DND-41 (cell line): ENCODE results near the gene PRKCSH.

Experiments
- ATAC-seq: fragments of 200-7000 bp; cut with Tn5 transposase; 3 replicates; pipeline ENCODE4 v1.9.1; 2021; ENCODE audit warnings: low read depth; ENCODE audit not compliant: insufficient read depth
- DNase-seq: peaks from one replicate; pipeline ENCODE4 v3.0.0-alpha.2; 2020
- H2AFZ ChIP-seq: 2 replicates; pipeline ENCODE4 v1.6.0; 2012; ENCODE audit warnings: low read depth, low read length
- H3K27ac ChIP-seq: 2 replicates; pipeline ENCODE4 v1.5.1; 2012; ENCODE audit warnings: low read length, inconsistent platforms
- H3K27me3 ChIP-seq: fragments of 200-600 bp; sonication (generic); 2 replicates; pipeline ENCODE4 v1.6.0; 2012; ENCODE audit warnings: low read length, mild to moderate bottlenecking, inconsistent platforms; ENCODE audit not compliant: insufficient read depth, poor library complexity
- H3K36me3 ChIP-seq: 2 replicates; pipeline ENCODE4 v1.5.1; 2012; ENCODE audit warnings: low read length, inconsistent platforms; ENCODE audit not compliant: insufficient read depth
- H3K4me1 ChIP-seq: 2 replicates; pipeline ENCODE4 v1.5.1; 2012; ENCODE audit warnings: mild to moderate bottlenecking, low read length; ENCODE audit not compliant: insufficient read depth
- H3K4me2 ChIP-seq: 2 replicates; pipeline ENCODE4 v1.6.0; 2012; ENCODE audit warnings: mild to moderate bottlenecking, moderate library complexity, low read length, inconsistent platforms; ENCODE audit not compliant: insufficient read depth
- H3K4me3 ChIP-seq, 2 experiments: fragments of 200-600 bp in 1 of 2; shearing (Covaris generic) in 1 of 2; 2 replicates each; pipeline ENCODE4 v1.5.1; 2012 to 2016; ENCODE audit warnings: inconsistent platforms in 2 of 2, low read length in 2 of 2, mild to moderate bottlenecking in 2 of 2, low read depth in 1 of 2, moderate library complexity in 1 of 2
- H3K79me2 ChIP-seq: 2 replicates; pipeline ENCODE4 v1.6.0; 2012; ENCODE audit warnings: low read length, inconsistent platforms; ENCODE audit not compliant: insufficient read depth
- H3K9ac ChIP-seq: 2 replicates; pipeline ENCODE4 v1.6.0; 2012; ENCODE audit warnings: low read depth, mild to moderate bottlenecking, inconsistent platforms, low read length, moderate library complexity
- H3K9me3 ChIP-seq: 2 replicates; pipeline ENCODE4 v1.5.1; 2012; ENCODE audit warnings: low read length, moderate library complexity, mild to moderate bottlenecking, inconsistent platforms; ENCODE audit not compliant: insufficient read depth, severe bottlenecking
- H4K20me1 ChIP-seq: 2 replicates; pipeline ENCODE4 v1.6.0; 2012; ENCODE audit warnings: low read length; ENCODE audit not compliant: insufficient read depth
- EZH2 ChIP-seq: IDR thresholded peaks from 3 replicates; pipeline ENCODE4 v1.6.1; 2012; ENCODE audit warnings: borderline replicate concordance, low read depth, mild to moderate bottlenecking, moderate library complexity, low read length, inconsistent platforms; ENCODE audit not compliant: severe bottlenecking
- TF ChIP-seq, protein P1 (sequence below): IDR thresholded peaks from 2 replicates; pipeline ENCODE4 v1.5.1; 2012; ENCODE audit warnings: borderline replicate concordance, low read length, moderate library complexity, mild to moderate bottlenecking; ENCODE audit not compliant: poor library complexity, severe bottlenecking; ENCODE audit errors: extremely low read depth

Gene PRKCSH

DNA sequence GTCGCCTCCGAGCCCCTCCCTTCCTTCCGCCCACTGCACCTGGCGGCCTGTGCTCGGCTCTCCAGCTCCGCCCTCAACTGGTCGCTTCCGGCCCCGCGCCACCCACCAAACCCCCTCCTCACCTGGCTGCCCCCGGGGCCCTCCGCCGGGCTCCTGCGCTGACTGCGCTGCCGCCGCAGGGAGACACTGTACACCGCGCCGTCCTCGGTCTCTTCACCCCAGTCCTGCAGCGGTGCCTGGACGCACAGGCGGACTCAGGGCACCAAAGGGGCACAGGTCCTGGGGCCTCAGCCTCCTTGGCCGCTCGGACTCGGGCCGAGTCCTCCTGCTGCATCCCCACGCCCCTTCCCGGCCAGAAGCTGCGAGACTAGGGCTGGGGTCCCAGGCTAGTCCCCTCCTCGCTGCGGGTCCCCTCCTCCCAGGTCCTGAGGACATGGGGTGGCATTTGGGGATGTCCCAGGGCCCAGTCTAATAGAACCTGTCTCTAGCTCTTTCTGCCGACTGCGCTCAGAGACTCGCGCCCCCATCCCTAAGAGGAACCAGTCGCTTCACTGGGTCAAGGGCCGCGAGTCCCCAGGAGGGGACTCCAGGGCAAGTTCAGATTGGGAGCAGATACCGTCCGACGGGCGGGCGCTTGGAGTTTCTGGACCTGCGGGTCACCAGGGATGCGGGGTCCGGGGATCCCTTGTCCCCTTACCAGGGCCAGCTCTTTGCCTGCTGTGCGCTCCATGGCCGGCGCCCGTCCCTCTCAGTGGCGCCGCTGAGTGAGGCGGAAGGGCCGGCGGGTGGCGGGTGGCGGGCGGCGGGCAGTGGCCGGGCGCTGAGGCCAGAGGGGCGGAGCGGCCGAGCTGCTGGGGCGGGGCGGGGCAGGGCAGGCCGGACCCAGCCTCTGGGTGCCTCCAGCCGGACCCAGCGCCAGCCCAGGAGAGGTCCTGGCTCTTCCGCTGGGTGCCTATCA lies 16.6 kb upstream of the PRKCSH start, which contains the start of gene RGL3:
Gene RGL3 (minus strand): TSS at position 766 of the 958 bp plus-strand sequence. CDS start 36 bp downstream, at position 730.
- ATAC-seq = no peak
- H3K27ac ChIP-seq = no peak within 1 kb of the TSS
- no peaks in the 10 kb centered on the region for H3K79me2 ChIP-seq
- no peaks in the 10 kb centered on the region for H3K4me1 ChIP-seq
- no peak for DNase-seq
- no peak within 1 kb of the TSS for H3K9ac ChIP-seq
- no peaks in the 10 kb centered on the region for H4K20me1 ChIP-seq
- no peak for TF ChIP-seq EZH2
- TF ChIP-seq, protein P1, sequence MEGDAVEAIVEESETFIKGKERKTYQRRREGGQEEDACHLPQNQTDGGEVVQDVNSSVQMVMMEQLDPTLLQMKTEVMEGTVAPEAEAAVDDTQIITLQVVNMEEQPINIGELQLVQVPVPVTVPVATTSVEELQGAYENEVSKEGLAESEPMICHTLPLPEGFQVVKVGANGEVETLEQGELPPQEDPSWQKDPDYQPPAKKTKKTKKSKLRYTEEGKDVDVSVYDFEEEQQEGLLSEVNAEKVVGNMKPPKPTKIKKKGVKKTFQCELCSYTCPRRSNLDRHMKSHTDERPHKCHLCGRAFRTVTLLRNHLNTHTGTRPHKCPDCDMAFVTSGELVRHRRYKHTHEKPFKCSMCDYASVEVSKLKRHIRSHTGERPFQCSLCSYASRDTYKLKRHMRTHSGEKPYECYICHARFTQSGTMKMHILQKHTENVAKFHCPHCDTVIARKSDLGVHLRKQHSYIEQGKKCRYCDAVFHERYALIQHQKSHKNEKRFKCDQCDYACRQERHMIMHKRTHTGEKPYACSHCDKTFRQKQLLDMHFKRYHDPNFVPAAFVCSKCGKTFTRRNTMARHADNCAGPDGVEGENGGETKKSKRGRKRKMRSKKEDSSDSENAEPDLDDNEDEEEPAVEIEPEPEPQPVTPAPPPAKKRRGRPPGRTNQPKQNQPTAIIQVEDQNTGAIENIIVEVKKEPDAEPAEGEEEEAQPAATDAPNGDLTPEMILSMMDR = no peak
- no peaks in the 10 kb centered on the region for H3K9me3 ChIP-seq
- H3K4me3 ChIP-seq = no peak within 1 kb of the TSS
- no peak within 1 kb of the TSS for H3K4me2 ChIP-seq
- H2AFZ ChIP-seq = no peak within 1 kb of the TSS
- no peaks in the 10 kb centered on the region for H3K36me3 ChIP-seq
- H3K27me3 ChIP-seq = no peaks in the 10 kb centered on the region

DNA sequence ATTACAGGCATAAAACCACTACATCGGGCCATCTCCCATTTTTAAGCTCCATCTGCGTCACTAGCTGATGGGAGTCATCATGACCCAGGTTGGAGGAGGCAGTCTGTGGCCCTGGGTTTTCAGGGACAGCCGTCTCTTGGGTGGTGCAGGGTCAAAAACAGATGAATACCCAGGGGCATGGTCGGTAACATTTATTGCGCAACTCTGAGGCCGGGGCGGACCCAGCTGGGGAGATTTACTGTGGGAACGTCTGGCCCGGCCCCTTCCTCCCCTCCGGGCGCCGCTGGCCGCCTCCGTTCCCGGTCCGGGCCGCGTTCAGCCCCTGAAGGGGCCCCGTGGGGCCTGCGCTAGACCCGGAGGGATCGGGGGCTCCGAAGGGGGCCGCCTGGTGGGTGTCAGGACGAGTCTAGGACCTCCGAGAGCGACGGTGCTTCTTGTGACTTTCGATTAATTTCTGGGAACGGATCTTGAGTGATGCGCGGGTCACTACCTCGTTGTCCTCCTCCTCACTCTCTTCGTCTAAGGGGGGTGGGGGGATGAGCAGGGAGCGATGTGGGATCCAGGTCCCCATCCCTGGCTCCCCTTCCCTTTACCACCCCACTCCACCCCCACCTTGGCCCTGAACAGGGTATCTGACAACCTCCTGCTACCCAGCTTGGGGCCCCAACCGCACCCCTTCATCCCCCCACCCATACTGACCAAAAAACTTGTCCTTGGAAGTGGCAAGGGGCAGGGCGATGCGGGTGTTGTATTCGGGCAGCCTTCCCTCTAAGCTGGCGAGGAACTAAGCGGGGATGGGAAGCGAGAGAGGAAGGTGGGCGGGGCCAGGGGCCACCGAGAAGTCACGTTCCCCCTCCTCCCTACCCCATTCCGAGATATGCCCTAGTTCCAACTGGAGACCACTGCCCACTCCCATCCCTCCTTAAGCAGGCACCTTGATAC lies 14.7 kb upstream of the PRKCSH start:
- Histone ChIP-seq H2AFZ (no peak overlapping the region), H4K20me1 (no peaks in the 10 kb centered on the region), H3K79me2 (no peaks in the 10 kb centered on the region), H3K36me3 (no peaks in the 10 kb centered on the region), H3K9ac (no peak overlapping the region), H3K4me2 (no peak overlapping the region), H3K27me3 (no peaks in the 10 kb centered on the region), H3K4me3 (no peak overlapping the region), H3K4me1 (no peaks in the 10 kb centered on the region), H3K27ac (no peak overlapping the region), H3K9me3 (peaks cover 3% of the 10 kb centered on the region)
- TF ChIP-seq, protein P1 = no peak
- no peak for TF ChIP-seq EZH2
- DNase-seq = no peak
- no peak for ATAC-seq

DNA sequence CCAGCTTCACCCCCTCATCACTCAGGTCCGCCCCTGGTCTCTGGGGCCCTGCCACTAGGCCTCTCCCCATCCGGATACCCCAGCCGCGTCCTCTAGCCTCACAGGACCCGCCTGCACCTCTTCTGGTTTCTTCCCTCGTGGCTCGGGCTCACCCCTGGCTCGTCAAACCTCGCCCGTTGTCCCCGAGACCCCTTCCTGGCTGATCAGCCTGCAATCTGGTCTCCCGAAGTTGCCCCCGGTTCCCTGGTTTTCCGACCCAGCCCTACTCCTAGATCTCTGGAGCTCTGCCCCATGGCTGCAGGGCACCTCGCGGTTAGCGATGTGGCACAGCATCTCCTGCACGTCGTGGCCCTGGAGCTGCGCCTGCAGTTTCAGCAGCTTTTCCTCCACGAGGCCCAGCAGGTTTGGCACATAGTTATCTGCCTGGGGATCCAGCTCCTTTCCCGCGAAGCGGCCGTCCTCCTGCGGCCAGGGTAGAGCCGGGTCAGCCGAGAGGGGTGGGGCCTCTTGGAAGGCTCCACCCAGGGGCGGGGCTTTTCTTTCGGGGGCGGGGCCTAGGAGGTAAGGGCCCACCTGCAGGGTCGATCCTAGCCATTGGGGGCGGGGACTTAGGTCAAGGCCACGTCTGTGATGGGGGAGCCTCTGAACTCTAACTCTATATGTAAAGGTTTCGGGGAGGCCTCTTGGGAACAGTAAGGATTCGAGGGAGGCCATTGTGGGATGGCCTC lies 13.9 kb upstream of the PRKCSH start:
- Histone ChIP-seq H3K9ac (no peak overlapping the region), H3K4me1 (no peaks in the 10 kb centered on the region), H3K27me3 (no peaks in the 10 kb centered on the region), H3K36me3 (no peaks in the 10 kb centered on the region), H4K20me1 (no peaks in the 10 kb centered on the region), H3K27ac (no peak overlapping the region), H3K9me3 (peaks cover 3% of the 10 kb centered on the region), H2AFZ (no peak overlapping the region), H3K4me2 (no peak overlapping the region), H3K79me2 (no peaks in the 10 kb centered on the region), H3K4me3 (no peak overlapping the region)
- ATAC-seq = 0 out of 3 replicates have a peak, but pooled peaks have one; percentile 30
- TF ChIP-seq, protein P1 = no peak
- TF ChIP-seq EZH2 = no peak
- no peak for DNase-seq
